Measurements from ENCODE around the gene ROBO3.

DNA sequence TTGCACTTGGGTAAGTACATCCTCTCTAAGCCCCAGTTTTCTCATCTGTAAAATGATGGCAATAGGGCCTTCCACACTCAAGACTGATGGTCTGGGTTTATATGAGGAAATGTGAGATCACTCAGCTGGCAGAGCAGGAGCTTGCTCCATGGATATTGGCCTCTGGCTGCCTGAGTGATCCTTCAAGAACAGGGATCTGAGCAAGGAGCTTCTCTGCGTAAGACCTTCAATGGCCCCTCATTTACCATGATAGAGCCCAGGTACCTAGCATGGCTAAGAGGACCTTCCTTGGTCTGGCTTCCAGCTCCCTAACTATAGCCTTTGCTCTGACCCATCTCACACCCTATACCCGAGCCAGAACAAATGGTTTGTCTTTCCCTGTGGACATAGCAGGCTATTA, 26.9 kb downstream of the ROBO3 start:
- TF ChIP-seq, protein P1, sequence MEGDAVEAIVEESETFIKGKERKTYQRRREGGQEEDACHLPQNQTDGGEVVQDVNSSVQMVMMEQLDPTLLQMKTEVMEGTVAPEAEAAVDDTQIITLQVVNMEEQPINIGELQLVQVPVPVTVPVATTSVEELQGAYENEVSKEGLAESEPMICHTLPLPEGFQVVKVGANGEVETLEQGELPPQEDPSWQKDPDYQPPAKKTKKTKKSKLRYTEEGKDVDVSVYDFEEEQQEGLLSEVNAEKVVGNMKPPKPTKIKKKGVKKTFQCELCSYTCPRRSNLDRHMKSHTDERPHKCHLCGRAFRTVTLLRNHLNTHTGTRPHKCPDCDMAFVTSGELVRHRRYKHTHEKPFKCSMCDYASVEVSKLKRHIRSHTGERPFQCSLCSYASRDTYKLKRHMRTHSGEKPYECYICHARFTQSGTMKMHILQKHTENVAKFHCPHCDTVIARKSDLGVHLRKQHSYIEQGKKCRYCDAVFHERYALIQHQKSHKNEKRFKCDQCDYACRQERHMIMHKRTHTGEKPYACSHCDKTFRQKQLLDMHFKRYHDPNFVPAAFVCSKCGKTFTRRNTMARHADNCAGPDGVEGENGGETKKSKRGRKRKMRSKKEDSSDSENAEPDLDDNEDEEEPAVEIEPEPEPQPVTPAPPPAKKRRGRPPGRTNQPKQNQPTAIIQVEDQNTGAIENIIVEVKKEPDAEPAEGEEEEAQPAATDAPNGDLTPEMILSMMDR (IDR thresholded peaks at IDR 0.05; ENCODE audit: insufficient read depth, low read length): no peak
- TF ChIP-seq SPI1 (IDR thresholded peaks at IDR 0.05; ENCODE audit: borderline replicate concordance, low read depth) (no peak), POLR2AphosphoS5 (IDR thresholded peaks at IDR 0.05; ENCODE audit: low read depth) (no peak), GABPA (IDR thresholded peaks at IDR 0.05; ENCODE audit: low read depth) (no peak)
- TF ChIP-seq, protein P2, sequence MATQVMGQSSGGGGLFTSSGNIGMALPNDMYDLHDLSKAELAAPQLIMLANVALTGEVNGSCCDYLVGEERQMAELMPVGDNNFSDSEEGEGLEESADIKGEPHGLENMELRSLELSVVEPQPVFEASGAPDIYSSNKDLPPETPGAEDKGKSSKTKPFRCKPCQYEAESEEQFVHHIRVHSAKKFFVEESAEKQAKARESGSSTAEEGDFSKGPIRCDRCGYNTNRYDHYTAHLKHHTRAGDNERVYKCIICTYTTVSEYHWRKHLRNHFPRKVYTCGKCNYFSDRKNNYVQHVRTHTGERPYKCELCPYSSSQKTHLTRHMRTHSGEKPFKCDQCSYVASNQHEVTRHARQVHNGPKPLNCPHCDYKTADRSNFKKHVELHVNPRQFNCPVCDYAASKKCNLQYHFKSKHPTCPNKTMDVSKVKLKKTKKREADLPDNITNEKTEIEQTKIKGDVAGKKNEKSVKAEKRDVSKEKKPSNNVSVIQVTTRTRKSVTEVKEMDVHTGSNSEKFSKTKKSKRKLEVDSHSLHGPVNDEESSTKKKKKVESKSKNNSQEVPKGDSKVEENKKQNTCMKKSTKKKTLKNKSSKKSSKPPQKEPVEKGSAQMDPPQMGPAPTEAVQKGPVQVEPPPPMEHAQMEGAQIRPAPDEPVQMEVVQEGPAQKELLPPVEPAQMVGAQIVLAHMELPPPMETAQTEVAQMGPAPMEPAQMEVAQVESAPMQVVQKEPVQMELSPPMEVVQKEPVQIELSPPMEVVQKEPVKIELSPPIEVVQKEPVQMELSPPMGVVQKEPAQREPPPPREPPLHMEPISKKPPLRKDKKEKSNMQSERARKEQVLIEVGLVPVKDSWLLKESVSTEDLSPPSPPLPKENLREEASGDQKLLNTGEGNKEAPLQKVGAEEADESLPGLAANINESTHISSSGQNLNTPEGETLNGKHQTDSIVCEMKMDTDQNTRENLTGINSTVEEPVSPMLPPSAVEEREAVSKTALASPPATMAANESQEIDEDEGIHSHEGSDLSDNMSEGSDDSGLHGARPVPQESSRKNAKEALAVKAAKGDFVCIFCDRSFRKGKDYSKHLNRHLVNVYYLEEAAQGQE (IDR thresholded peaks at IDR 0.05; ENCODE audit: insufficient replicate concordance, low read depth): no peak
